ENCODE measurements around the gene STK16. TPM values are rescaled to one million over a fixed set of nuclear protein-coding genes. Genes with fewer than 3 reads are reported as not detected.
A peak's percentile ranks its signal among the peaks of the same experiment; 100 is the strongest.
"Not testable (repeated sequence)": the region's sequence is repeated elsewhere in the genome, so short reads cannot be mapped to it uniquely, and the experiment has no call there.

The STK16 gene, protein sequence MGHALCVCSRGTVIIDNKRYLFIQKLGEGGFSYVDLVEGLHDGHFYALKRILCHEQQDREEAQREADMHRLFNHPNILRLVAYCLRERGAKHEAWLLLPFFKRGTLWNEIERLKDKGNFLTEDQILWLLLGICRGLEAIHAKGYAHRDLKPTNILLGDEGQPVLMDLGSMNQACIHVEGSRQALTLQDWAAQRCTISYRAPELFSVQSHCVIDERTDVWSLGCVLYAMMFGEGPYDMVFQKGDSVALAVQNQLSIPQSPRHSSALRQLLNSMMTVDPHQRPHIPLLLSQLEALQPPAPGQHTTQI
- 10 to 100 TPM in 3 of 4 donors, 1 to 10 TPM in 1; 4.1 to 55.6 (median 18.0) TPM for total RNA-seq

- peaks cover 0 to 19% of the 10 kb centered on the region in 2 donors for H3K4me1 ChIP-seq
- H3K36me3 ChIP-seq: no peaks in the 10 kb centered on the region
- peak; percentile 94 for DNase-seq
- intact Hi-C loops (cut with DNase I; ENCODE audit: low total_unique reads): no loop called here
- TF ChIP-seq POLR2A (IDR thresholded peaks at IDR 0.05): peak in 1 of 2 donors; percentile 86
- TF ChIP-seq, protein P1, sequence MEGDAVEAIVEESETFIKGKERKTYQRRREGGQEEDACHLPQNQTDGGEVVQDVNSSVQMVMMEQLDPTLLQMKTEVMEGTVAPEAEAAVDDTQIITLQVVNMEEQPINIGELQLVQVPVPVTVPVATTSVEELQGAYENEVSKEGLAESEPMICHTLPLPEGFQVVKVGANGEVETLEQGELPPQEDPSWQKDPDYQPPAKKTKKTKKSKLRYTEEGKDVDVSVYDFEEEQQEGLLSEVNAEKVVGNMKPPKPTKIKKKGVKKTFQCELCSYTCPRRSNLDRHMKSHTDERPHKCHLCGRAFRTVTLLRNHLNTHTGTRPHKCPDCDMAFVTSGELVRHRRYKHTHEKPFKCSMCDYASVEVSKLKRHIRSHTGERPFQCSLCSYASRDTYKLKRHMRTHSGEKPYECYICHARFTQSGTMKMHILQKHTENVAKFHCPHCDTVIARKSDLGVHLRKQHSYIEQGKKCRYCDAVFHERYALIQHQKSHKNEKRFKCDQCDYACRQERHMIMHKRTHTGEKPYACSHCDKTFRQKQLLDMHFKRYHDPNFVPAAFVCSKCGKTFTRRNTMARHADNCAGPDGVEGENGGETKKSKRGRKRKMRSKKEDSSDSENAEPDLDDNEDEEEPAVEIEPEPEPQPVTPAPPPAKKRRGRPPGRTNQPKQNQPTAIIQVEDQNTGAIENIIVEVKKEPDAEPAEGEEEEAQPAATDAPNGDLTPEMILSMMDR (IDR thresholded peaks at IDR 0.05): peak in 2 of 4 experiments; percentile 11 to 23
- H3K9me3 ChIP-seq: no peaks in the 10 kb centered on the region
- H3K4me3 ChIP-seq: peak within 1 kb of the TSS; percentile 81 to 86
- H3K27me3 ChIP-seq: no peaks in the 10 kb centered on the region
- peak within 1 kb of the TSS; percentile 90 to 95 for H3K27ac ChIP-seq
Measured at GRCh38 chr2:219245148-219245898, at the start of gene STK16, which contains the start of gene GLB1L. STK16 (plus strand) TSS chr2:219245479; CDS start chr2:219246000, 521 bp downstream. GLB1L (minus strand) TSS chr2:219245444; CDS start chr2:219243573, 1,871 bp downstream.

GRCh38 chr2:219197388-219197787 lies 47.9 kb upstream of the STK16 start:
- Histone ChIP-seq H3K9me3 (no peaks in the 10 kb centered on the region), H3K4me1 (no peaks in the 10 kb centered on the region), H3K4me3 (no peak overlapping the region), H3K36me3 (no peaks in the 10 kb centered on the region), H3K27me3 (no peaks in the 10 kb centered on the region), H3K27ac (no peak overlapping the region)
- TF ChIP-seq, protein P1 (IDR thresholded peaks at IDR 0.05): no peak
- TF ChIP-seq POLR2A (IDR thresholded peaks at IDR 0.05): no peak
- no peak for DNase-seq
- intact Hi-C loops (cut with DNase I; ENCODE audit: low total_unique reads): no loop called here

GRCh38 chr2:219198974-219199373 lies 46.3 kb upstream of the STK16 start:
- no peak for DNase-seq
- Histone ChIP-seq H3K36me3 (no peaks in the 10 kb centered on the region), H3K27ac (no peak overlapping the region), H3K27me3 (no peaks in the 10 kb centered on the region), H3K4me3 (no peak overlapping the region), H3K4me1 (no peaks in the 10 kb centered on the region), H3K9me3 (no peaks in the 10 kb centered on the region)
- intact Hi-C loops (cut with DNase I; ENCODE audit: low total_unique reads): no loop called here
- no peak for TF ChIP-seq POLR2A (IDR thresholded peaks at IDR 0.05)
- TF ChIP-seq, protein P1 (IDR thresholded peaks at IDR 0.05): no peak

- TF ChIP-seq POLR2A (IDR thresholded peaks at IDR 0.05): no peak
- TF ChIP-seq, protein P1 (IDR thresholded peaks at IDR 0.05): no peak
- no peaks in the 10 kb centered on the region for H3K36me3 ChIP-seq
- no peaks in the 10 kb centered on the region for H3K27me3 ChIP-seq
- no peak for DNase-seq
- H3K27ac ChIP-seq: no peak overlapping the region
- H3K4me3 ChIP-seq: no peak overlapping the region
- H3K9me3 ChIP-seq: no peaks in the 10 kb centered on the region
- no peaks in the 10 kb centered on the region for H3K4me1 ChIP-seq
- intact Hi-C loops (cut with DNase I; ENCODE audit: low total_unique reads): no loop called here
Measured at GRCh38 chr2:219199470-219200211, 45.6 kb upstream of the STK16 start.

- H3K4me1 ChIP-seq; H3K9me3 ChIP-seq; H3K27ac ChIP-seq; H3K36me3 ChIP-seq; H3K27me3 ChIP-seq; DNase-seq; intact Hi-C loops (cut with DNase I; ENCODE audit: low total_unique reads); H3K4me3 ChIP-seq: not testable (repeated sequence)
Measured at GRCh38 chr2:219200502-219201326, 44.6 kb upstream of the STK16 start.

DNA sequence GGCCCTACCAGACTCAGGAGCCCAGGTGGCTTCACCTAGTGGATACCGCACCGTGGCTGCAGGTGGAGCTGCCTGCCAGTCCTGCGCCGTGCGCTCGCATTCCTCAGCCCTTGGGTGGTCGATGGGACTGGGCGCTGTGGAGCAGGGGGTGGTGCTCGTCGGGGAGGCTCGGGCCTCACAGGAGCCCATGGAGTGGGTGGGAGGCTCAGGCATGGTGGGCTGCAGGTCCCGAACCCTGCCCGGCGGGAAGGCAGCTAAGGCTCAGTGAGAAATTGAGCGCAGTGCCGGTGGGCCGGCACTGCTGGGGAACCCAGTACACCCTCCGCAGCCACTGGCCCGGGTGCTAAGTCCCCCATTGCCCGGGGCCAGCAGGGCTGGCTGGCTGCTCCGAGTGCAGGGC lies 43.9 kb upstream of the STK16 start:
- H3K9me3 ChIP-seq; intact Hi-C loops (cut with DNase I; ENCODE audit: low total_unique reads); H3K4me3 ChIP-seq; H3K27ac ChIP-seq; H3K4me1 ChIP-seq; H3K27me3 ChIP-seq; DNase-seq; H3K36me3 ChIP-seq: not testable (repeated sequence)
